NCI-H1092 treated with DMSO at 0.1 percent for 48 hours (cell line): ENCODE measurements around the gene XG.
"Not testable (repeated sequence)": the region's sequence is repeated elsewhere in the genome, so short reads cannot be mapped to it uniquely, and the experiment has no call there.

Experiments used
- DNase-seq: peaks from one replicate; lab custom pipeline; 2025; lab: John Stamatoyannopoulos, UW

Gene XG

DNA sequence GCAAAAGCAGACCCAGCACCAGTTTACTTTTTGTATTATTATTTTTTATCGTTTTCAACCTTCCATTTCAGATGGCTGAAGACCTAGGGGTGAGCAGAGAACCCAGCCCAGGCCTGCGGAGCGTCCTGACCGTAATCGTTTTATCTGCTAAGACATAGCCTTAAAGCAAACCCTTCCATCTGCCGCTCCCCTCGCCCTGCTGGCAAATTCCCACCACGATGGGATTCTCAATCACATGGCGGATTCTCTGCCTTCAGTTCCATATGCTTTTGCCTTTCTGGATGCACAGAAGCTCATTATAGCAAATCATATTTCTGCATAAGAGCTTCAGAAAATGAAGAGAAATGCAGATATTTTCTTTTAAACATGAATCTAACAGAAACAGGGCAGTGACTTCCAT, 18.6 kb upstream of the XG start:
- no peak for DNase-seq

DNA sequence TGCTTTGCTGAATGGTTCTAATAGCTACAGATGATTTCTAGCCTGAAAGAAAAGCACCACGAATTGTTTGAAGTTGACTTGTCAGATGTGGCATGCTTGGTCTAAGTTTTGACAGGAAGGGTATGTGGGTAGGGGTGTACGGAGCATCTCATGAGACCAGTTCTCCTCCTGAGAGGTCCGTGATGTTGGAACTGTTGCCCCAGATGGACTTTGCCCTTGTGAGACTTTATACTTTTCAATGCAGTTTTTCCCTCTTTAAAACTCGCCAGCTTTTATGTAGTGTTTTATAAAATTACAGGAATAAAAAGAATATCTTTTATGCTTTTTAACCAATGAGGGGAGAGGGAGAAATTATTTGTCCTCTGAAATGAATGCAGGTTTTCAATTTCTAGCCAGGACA, 16.6 kb upstream of the XG start:
- no peak for DNase-seq

DNA sequence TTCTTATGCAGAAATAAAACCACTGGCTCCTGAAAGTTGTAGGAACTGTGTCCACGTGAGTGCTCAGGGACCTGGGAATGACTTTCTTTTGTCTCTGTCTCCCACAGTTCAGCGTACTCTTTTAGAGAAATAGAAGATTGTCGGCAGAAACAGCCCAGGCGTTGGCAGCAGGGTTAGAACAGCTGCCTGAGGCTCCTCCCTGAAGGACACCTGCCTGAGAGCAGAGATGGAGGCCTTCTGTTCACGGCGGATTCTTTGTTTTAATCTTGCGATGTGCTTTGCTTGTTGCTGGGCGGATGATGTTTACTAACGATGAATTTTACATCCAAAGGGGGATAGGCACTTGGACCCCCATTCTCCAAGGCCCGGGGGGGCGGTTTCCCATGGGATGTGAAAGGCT, 11.2 kb upstream of the XG start:
- DNase-seq: no peak

DNA sequence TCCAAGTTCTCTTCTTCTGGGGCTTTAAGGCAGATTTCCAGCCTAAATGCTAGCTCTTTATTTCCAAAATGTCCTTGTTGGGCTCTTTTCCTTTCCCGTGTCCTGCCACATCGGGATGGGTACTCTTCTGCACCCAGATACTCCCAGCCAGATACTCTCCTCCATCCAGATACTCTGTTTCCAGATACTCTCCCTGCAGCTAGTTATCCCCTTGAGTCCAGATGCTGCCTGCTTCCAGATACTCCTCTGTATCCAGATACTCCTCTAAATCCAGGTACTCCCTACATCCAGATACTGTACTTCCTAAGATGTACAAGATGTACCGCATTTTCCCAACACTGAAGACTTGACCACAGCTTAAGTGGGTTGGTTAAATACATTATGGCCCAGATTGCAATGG, 10.5 kb upstream of the XG start:
- DNase-seq: no peak

DNA sequence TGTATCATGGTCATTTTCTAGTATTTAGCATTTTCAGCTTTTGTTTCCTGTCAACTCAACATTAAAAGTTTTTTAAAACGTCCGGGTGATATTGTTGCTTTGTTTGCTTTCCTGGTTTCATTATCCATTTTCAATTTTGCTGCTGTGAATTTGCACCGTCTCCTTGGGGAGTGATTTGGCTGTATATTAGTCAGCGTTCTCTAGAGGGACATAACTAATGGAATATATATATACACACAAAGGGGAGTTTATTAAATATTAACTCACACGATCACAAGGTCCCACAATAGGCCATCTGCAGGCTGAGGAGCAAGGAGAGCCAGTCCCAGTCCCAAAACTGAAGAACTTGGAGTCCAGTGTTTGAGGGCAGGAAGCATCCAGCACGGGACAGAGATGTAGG, 5.6 kb upstream of the XG start:
- not testable (repeated sequence) for DNase-seq

DNA sequence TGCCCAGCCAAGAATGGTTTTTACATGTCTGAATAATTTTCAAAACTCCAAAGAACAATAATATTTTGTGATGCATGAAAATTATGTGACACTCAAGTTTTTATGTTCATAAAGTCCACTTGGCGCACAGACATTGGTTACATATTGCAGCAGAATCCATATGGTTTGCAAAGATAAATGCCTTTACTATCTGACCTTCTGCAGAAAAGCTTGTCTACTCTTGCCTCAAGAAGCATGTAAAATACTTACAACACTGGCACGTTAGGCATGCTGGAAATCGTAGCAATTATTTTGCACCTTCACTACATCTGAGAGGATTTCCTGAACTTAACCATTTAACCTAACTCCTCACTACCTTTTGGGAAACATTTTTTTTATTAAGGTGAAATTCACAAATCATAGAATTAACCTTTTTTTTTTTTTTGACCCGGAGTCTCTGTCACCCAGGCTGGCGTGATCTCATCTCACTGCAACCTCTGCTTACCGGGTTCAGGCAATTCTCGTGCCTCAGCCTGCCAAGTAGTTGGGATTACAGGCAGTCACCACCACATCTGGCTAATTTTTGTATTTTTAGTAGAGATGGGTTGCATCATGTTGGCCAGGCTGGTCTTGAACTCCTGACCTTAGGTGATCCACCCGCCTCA, 3.5 kb upstream of the XG start:
- no peak for DNase-seq

DNA sequence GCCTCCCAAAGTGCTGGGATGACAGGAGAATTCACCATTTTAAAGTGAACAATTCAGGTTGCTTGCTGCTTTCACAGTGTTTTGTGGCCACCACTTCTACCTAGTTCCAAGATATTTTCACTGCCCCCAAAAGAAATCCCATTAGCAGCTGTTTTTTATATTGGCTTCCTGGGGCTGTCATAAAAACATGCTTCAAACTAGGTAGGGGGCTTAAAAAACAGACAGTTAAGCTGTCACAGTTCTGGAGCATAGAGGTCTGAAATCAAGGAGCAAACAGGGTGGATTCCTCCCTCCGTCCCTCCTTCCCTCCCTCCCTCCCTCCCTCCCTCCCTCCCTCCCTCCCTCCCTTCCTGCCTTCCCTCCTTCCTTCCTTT, 3.0 kb upstream of the XG start:
- no peak for DNase-seq

DNA sequence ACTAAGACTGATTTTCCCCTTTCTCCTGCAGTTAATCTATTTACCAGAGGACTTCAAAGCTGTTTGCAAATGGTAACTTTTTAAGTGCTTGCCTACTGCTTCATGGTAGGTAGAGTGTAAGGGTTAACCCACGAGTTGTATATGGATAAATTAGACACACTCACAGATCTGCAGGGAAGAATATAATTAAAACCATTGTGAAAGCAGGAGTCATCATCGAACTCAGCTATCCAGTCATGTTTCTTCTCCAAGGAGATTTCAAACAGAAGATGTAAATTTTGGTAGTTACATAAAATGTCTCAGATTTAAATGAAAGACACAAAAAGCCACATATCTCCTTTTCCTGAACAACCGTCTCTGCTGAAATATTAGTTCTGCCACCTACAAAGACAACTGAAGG, 549 bp upstream of the XG start:
- no peak for DNase-seq

DNA sequence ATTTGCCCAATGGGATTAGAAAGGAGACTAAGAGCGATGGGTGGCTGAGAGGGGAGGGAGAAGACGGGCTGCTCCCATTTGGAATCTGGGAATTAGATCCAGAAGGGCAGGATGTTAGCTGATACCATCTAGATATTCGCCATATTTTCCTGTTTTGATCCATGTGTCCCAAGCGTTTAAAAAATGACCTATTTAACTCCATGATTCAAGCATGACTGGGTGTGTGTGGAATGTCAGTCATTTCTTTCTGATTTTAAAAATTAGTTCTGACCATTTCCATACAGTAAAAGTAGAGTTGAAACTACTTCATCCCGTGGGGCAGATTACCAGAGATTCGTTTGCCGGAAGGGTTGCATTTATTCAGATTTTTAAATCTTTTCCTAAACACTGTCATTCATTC, 601 bp downstream of the XG start:
- DNase-seq: not testable (repeated sequence)

DNA sequence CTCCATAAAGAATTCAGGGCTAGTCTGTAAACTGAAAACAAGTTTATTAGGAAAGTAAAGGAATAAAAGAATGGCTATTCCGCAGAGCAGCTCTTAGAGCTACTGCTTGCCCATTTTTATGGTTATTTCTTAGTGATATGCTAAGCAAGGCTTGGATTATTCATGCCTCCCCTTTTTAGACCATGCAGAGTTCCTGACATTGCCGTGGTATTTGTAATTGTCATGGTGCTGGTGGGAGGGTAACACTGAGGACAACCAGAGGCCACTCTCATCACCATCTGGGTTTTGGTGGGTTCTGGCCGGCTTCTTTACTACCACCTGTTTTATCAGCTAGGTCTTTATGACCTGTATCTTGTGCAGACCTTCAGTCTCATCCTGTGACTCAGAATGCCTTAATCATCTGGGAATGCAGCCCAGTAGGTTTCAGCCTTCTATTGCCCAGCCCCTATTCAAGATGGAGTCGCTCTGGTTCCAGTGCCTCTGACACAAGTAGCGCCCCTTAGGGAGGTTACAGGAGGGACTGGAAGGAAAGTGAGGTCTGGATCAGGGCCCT, 3.4 kb downstream of the XG start:
- DNase-seq: not testable (repeated sequence)

DNA sequence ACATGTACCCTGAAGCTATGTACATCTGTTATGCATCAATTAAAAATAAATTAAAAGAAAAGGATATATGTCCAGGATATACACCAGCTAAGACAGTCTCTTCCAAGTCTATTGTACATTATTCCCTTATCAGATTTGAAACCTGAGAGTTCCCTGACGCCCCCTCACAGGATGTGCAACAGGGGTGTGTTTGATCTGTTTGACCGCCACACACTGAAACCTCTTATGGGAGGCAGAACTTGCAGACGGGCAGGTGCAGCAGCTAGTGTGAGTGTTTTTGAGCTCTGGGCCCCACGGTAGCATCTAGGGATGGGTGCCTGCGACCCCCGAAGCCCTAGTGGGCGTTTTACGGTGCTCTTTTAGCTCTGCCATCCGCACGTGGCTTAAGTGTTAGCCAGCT, 4.7 kb downstream of the XG start:
- DNase-seq: no peak

DNA sequence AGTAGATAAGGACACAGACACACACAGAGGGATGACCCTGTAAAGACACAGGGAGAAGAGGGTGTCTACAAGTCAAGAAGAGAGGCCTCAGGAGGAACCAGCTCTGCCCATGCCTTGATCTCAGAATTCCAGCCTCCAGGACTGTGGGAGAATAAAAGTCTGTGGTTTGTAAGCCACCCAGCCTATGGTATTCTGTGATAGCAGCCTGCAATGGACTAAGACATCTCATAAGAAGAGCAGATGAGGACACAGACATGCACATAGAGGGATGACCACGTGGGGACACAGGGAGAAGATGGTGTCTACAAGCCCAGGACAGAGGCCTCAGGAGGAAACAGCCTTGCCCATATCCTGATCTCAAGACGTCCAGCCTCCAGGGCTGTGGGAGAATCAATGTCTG, 9.4 kb downstream of the XG start:
- DNase-seq: no peak

DNA sequence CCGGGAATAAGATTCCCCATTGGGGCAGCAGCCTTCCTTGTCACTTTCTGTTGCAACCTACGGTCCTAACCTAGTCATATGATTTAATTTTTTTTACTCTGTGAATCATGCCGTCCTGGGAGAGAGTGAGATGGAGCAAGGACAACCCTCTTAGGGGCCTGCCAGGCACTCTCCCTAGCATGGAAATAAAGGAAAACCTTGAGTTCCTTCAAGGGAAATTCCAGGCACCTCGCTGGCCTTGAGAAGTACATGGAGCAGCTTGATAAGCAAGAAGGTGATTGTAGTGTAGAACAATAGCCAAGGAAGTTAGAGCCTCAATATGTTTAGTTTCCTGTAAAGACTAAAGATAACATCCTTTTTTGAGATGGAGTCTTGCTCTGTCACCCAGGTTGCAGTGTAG, 10.8 kb downstream of the XG start:
- not testable (repeated sequence) for DNase-seq

DNA sequence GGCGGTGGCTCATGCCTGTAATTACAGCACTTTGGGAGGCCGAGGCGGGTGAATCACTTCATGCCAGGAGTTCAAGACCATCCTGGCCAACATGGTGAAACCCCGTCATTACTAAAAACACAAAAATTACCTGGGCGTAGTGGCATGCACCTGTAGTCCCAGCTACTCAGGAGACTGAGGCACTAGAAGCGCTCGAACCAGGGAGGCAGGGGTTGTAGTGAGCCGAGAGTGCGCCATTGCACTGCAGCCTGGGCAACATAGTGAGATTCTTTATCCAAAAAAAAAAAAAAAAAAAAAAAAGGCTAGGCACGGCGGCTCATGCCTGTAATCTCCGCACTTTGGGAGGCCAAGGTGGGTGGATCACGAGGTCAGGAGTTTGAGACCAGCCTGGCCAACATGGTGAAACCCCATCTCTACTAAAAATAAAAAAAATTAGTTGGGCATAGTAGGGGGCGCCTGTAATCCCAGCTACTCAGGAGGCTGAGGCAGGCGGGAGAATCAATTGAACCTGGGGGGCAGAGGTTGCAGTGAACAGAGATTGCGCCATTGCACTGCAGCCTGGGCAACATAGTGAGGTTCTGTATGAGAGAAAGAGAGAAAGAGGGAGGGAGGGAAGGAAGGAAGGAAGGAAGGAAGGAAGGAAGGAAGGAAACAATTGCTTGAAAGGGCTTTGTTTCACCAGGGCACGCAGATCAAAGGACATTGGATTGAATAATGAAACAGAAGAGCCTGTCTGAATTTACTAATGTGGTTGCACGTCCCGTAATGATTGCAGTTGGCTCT, 13.1 kb downstream of the XG start:
- not testable (repeated sequence) for DNase-seq

DNA sequence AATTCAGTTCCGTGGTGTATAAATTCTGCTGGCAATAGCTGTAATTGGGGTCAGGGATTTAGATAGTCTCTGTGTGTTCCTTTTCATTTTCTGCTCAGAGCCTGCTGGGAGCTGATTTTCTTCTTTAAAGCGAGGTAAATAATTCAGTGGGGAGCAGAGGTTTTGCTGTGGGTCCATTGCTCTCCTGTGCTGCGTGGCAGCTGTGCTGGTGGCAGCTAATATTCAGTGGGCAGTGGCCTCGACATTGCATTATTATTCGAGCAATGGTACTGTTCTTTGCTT, 13.7 kb downstream of the XG start:
- DNase-seq: no peak

DNA sequence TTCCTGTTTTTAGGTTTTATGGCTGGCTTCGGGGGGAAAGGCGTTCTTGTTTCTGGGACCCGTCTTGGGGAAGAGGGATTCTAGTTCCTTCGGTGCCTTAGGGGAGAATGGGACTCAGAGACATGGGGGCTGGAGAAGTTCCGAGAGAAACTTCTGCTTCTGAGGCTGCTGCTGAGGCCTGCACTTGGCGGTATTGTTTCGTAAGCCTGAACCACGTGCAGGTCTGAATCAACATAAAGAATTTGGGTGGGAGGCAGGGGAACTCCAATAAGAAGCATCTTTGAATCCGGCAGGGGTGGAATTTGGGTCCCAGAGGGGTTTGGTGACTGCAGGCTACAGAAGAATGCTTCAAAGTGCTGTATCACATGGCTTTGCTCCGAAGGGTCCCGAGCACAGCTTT, 15.1 kb downstream of the XG start:
- DNase-seq: no peak

DNA sequence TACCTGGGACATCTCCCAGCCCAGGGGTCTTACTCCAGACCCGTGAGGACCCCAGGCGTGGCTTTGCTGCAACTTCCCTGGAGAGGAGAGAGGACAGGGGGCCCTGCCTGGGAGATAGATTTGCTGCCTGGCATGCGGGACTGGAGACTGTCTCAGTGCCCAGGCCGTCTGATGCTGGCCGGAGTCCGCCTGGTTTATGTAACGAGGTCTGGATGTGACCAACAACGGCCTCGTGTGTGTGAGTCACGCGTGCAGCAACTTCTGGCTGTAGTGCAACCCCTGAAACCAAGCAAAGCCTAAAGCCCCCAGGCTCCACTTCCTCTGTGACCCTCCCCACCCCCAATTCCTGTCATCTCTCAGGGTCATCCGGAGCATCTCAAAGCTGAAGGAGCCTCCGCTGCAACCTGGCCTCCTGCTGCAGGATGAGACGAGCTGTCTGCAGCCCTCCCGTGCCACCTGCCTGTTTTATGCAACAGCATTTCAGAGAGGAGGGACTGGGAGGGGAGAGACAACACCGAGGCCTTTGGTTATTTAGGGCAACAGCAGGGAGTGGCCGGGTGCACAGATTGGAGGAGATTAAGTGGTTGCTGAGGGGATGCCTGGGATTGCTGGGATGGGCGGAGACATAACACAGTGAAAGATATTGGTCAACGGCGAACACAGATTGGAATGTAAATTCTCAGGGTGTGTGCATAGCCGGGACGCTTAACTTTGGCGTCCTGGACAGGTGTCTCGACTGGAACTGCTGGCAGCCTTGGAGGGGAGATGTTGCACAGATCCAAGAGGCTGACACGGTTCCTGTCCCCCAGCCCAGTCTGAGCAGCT, 16.0 kb downstream of the XG start:
- DNase-seq: no peak

DNA sequence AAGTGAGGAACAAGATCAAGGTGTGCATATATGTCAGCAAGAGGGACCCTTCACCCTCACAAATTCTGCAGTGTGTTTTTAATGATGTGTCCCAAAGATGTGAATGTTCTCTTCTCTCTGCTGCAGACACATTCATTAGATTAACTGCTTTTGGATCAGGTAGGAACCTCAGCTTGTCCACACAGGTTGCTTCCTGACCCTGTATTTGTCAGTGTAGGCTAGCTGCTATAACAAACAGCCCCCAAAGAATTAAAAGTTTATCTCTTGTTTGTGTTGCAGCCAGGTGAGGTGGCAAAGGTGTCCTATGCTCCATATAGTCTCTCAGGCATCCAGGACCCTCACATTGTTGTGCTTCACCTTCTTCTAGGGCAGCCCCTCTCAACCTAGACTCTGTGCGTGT, 17.8 kb downstream of the XG start:
- DNase-seq: no peak

DNA sequence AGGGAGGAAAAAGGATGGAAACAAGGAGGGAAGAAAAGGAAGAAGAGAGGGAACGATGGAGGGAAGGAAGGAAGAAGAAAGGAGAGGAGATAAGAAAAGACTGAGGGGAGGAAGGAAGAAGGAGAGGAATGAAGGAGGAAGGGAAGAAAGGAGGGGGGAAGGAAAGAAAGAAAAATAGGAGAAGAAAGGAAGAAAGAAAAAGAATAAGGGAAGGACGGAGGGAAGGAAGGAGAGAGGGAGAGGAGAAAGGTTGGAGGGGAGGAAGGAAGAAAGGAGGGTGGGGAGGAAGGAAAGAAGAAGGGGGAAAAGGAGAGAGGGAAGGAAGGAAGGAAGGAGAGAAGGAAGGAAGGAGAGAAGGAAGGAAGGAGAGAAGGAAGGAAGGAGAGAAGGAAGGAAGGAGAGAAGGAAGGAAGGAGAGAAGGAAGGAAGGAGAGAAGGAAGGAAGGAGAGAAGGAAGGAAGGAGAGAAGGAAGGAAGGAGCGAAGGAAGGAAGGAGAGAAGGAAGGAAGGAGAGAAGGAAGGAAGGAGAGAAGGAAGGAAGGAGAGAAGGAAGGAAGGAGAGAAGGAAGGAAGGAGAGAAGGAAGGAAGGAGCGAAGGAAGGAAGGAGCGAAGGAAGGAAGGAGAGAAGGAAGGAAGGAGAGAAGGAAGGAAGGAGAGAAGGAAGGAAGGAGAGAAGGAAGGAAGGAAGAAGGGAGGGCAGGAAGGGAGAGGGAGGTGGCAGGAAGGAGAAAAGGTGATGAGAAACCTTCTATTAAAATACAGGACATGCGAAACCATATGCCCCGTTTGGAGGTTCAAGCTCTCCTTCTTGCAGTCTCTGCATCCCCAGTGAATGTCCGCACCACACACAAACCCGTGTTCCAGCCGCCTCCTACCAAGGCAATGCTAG, 21.6 kb downstream of the XG start:
- not testable (repeated sequence) for DNase-seq

DNA sequence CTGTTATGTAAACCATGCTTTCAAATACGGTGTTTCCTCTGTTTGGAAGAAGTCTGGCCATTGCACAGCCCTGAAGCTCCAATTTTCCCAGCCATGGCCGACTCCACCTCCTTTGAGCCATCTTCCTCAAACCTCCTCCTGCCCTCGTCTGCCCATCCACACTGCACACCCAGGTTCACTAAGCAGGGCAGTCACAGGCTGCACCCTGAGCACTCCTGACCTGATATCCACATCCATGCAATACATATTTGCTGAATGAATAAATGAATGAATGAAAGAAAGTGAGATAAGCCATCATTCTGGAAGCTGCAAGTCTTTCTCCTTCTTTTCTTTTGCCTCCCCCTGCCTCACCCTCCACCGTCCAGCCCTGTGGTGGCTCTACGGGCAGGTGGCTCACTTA, 22.2 kb downstream of the XG start:
- no peak for DNase-seq

DNA sequence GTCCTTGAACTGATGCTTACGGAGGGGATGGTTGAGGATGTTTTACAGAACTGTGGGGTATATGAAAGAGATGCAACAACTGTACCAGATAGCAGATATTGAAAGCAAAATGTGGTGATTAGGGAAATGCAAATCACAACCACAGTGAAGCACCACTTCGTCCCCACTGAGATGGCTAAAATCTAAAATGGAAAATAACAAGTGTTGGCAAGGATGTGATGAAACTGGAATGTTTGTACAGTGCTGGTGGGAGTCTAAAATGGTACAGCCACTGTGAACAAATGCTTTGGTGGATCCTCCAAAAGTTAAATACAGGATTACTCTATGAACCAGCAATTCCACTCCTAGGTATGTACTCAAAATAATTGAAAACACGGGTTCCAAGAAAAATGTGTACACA, 22.9 kb downstream of the XG start:
- DNase-seq: no peak
